Esophagus squamous epithelium (tissue), 4 donors: ENCODE results near the gene GPER1.

Source experiments
- CTCF ChIP-seq, 6 experiments: fragments of 450-650 bp in 4 of 6; fragments of 200-600 bp in 2 of 6; sonication (generic) in 2 of 6; IDR thresholded peaks; one replicate each; pipeline ENCODE4 v1.5.1; 2016 to 2019; ENCODE audit warnings: antibody characterized with exemption in 6 of 6, mild to moderate bottlenecking in 4 of 6, moderate library complexity in 4 of 6
- POLR2A ChIP-seq, 4 donors: fragments of 450-650 bp; IDR thresholded peaks; one replicate each; pipeline ENCODE4 v1.6.1; 2017; ENCODE audit warnings: antibody characterized with exemption in 4 of 4, mild to moderate bottlenecking in 4 of 4, moderate library complexity in 3 of 4

GRCh38 chr7:1099637-1100036, 11.7 kb downstream of the GPER1 start:
- TF ChIP-seq POLR2A (IDR thresholded peaks at IDR 0.05) (no peak), CTCF (IDR thresholded peaks at IDR 0.05) (no peak)
